ENCODE results near the gene SLC30A1.
"Not testable (repeated sequence)": the region's sequence is repeated elsewhere in the genome, so short reads cannot be mapped to it uniquely, and the experiment has no call there.

- TF ChIP-seq CTCF, EZH2, EZH2phosphoT487 (IDR thresholded peaks at IDR 0.05): not testable (repeated sequence)
Measured at GRCh38 chr1:211625866-211626265, 46.9 kb upstream of the SLC30A1 start.
